ENCODE data around the gene AMPD2.

GRCh38 chr1:109631513-109632505, 12.2 kb downstream of the AMPD2 start:
- no peak for TF ChIP-seq CTCF (IDR thresholded peaks at IDR 0.05)
- no peak for TF ChIP-seq REST (IDR thresholded peaks at IDR 0.05; ENCODE audit: insufficient read depth in 1 of 2, low read depth in 2 of 2, low read length in 1 of 2)
- TF ChIP-seq POLR2AphosphoS5 (IDR thresholded peaks at IDR 0.05; ENCODE audit: low read depth, low read length): no peak
- no peak for TF ChIP-seq TCF7L2 (IDR thresholded peaks at IDR 0.05; ENCODE audit: low read depth, low read length)
- no peak for TF ChIP-seq SIN3A (IDR thresholded peaks at IDR 0.05; ENCODE audit: borderline replicate concordance, insufficient read depth, low read depth, low read length)
